ENCODE measurements around the gene BRD4. TPM values are rescaled to one million over a fixed set of nuclear protein-coding genes. Genes with fewer than 3 reads are reported as not detected.

BRD4 gene
- total RNA-seq, 1 donor from 2014 or later: 104 TPM

GRCh38 chr19:15372470-15372869 is 40.1 kb upstream of the BRD4 start:
- no peak overlapping the region for H3K27ac ChIP-seq
- no peaks in the 10 kb centered on the region for H3K27me3 ChIP-seq (ENCODE audit: low read depth)
- DNase-seq: no peak
- intact Hi-C loops (cut with DNase I): no loop called here
- no peak for TF ChIP-seq CTCF (IDR thresholded peaks at IDR 0.05)
- no peaks in the 10 kb centered on the region for H3K9me3 ChIP-seq
- H3K4me1 ChIP-seq: peaks cover 29% of the 10 kb centered on the region
- ATAC-seq: no peak
- H3K36me3 ChIP-seq: peaks cover 75% of the 10 kb centered on the region
- H3K4me3 ChIP-seq: no peak overlapping the region

GRCh38 chr19:15371786-15372380 is 39.5 kb upstream of the BRD4 start:
- Histone ChIP-seq H3K36me3 (peaks cover 80% of the 10 kb centered on the region), H3K4me3 (no peak overlapping the region), H3K27me3 (ENCODE audit: low read depth) (no peaks in the 10 kb centered on the region), H3K4me1 (peaks cover 23% of the 10 kb centered on the region), H3K27ac (no peak overlapping the region), H3K9me3 (no peaks in the 10 kb centered on the region)
- no peak for TF ChIP-seq CTCF (IDR thresholded peaks at IDR 0.05)
- intact Hi-C loops (cut with DNase I): no loop called here
- DNase-seq (no peak), ATAC-seq (no peak)

GRCh38 chr19:15371119-15371518 is 38.8 kb upstream of the BRD4 start:
- DNase-seq: no peak
- no peak for ATAC-seq
- H3K27ac ChIP-seq: no peak overlapping the region
- H3K9me3 ChIP-seq: no peaks in the 10 kb centered on the region
- H3K4me1 ChIP-seq: peaks cover 15% of the 10 kb centered on the region
- intact Hi-C loops (cut with DNase I): no loop called here
- no peak for TF ChIP-seq CTCF (IDR thresholded peaks at IDR 0.05)
- H3K36me3 ChIP-seq: peaks cover 88% of the 10 kb centered on the region
- no peak overlapping the region for H3K4me3 ChIP-seq
- no peaks in the 10 kb centered on the region for H3K27me3 ChIP-seq (ENCODE audit: low read depth)

- TF ChIP-seq CTCF (IDR thresholded peaks at IDR 0.05): no peak
- H3K27me3 ChIP-seq (ENCODE audit: low read depth): no peaks in the 10 kb centered on the region
- peaks cover 7% of the 10 kb centered on the region for H3K4me1 ChIP-seq
- ATAC-seq (no peak), DNase-seq (no peak)
- H3K36me3 ChIP-seq: peaks cover 100% of the 10 kb centered on the region
- intact Hi-C loops (cut with DNase I): no loop called here
- H3K4me3 ChIP-seq: no peak overlapping the region
- H3K9me3 ChIP-seq: no peaks in the 10 kb centered on the region
- H3K27ac ChIP-seq: no peak overlapping the region
These were observed 37.2 kb upstream of the BRD4 start for GRCh38 chr19:15369594-15369891.

DNA sequence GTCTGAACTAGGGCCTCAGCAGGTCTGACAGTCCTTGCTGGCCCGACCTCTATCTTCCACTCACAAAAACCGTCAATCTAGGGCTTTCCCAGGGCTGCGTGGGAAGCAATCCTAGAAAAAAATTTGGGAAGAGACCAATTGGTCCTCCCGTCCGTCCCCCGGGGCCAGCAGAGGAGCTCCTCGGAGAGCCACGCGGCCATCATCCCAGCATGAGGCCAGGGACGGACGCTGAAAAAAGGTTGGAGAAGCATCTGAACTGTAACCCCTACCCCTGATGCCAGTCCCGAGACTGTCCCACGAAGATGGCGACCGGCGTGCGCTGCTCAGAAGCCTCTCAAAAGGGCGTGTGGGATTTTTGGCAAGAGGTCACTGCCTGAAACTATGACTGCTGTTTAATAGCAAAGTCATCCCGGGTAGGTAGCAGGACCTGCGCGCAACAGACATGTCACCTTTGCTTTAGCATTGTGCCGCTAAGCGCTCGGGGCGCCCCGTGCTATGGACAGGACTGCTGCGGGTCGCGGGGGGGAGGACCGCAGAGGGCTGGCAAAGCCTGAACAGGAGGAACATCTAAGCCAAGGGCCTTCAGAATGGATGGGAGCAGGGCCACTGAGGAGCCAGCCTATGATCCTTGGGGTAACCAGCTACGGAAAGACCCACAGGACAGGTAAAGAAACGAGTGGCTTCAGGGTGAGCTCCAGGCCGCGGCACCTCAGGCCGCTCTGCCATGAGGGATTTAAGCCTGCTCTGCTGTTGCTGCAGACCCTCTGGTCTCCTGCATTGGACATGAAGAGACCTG is 36.7 kb upstream of the BRD4 start:
- DNase-seq (no peak), ATAC-seq (no peak)
- intact Hi-C loops (cut with DNase I): no loop called here
- H3K4me1 ChIP-seq: peaks cover 1% of the 10 kb centered on the region
- H3K27me3 ChIP-seq (ENCODE audit: low read depth): no peaks in the 10 kb centered on the region
- H3K4me3 ChIP-seq: no peak overlapping the region
- H3K9me3 ChIP-seq: no peaks in the 10 kb centered on the region
- no peak overlapping the region for H3K27ac ChIP-seq
- no peak for TF ChIP-seq CTCF (IDR thresholded peaks at IDR 0.05)
- H3K36me3 ChIP-seq: peaks cover 98% of the 10 kb centered on the region

Measured in lower lobe of right lung (tissue), 2 donors.